ENCODE measurements around the gene OR14A16. TPM values are rescaled to one million over a fixed set of nuclear protein-coding genes. Genes with fewer than 3 reads are reported as not detected.

The OR14A16 gene
- total and polyA plus RNA-seq, 10 donors = not detected

GRCh38 chr1:247854899-247855545 lies 31.1 kb upstream of the OR14A16 start:
- DNase-seq = no peak
- Histone ChIP-seq H3K4me1 (peaks cover 0 to 25% (median 17%) of the 10 kb centered on the region in 6 donors), H3K4me3 (no peak overlapping the region), H3K27me3 (replicated peaks in 1 of 7) (peaks cover 0 to 37% (median 12%) of the 10 kb centered on the region in 7 donors), H3K9me3 (no peaks in the 10 kb centered on the region), H3K36me3 (no peaks in the 10 kb centered on the region), H3K27ac (no peak overlapping the region)
- TF ChIP-seq POLR2AphosphoS5 (IDR thresholded peaks at IDR 0.05) (no peak), POLR2A (IDR thresholded peaks at IDR 0.05) (no peak)
- WGBS, 5 donors = 70 to 84% (median 81%) methylated on average over 14 of the region's 14 CpGs
- intact Hi-C loops (cut with DNase I; ENCODE audit: low total_unique reads) = no loop called here

DNA sequence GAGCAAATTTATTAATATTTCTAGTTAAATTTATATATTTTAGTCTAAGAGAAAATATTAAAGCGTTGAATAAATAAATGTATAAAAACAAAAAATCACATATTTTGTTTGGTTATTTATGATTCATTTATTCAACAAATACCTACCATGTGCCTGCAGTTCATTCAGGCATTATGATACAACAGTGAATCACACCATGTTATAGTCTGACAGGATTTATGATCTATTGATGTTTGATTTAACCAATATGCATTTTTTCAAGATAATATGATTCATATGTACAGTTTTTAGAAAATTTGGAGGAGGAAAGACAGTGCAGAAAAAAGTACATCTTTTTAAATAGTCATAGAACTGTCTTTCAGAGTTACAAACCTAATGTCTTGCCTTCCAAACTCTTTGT lies 25.7 kb upstream of the OR14A16 start:
- WGBS, 5 donors = 89 to 95% (median 90%) methylated on average over 1 of the region's 1 CpG
- Histone ChIP-seq H3K27ac (no peak overlapping the region), H3K36me3 (no peaks in the 10 kb centered on the region), H3K4me3 (no peak overlapping the region), H3K27me3 (replicated peaks in 1 of 7) (peaks cover 0 to 7% (median 0%) of the 10 kb centered on the region in 7 donors), H3K4me1 (peaks cover 0 to 6% (median 0%) of the 10 kb centered on the region in 6 donors), H3K9me3 (no peaks in the 10 kb centered on the region)
- DNase-seq = no peak
- intact Hi-C loops (cut with DNase I; ENCODE audit: low total_unique reads) = no loop called here
- TF ChIP-seq, protein P1, sequence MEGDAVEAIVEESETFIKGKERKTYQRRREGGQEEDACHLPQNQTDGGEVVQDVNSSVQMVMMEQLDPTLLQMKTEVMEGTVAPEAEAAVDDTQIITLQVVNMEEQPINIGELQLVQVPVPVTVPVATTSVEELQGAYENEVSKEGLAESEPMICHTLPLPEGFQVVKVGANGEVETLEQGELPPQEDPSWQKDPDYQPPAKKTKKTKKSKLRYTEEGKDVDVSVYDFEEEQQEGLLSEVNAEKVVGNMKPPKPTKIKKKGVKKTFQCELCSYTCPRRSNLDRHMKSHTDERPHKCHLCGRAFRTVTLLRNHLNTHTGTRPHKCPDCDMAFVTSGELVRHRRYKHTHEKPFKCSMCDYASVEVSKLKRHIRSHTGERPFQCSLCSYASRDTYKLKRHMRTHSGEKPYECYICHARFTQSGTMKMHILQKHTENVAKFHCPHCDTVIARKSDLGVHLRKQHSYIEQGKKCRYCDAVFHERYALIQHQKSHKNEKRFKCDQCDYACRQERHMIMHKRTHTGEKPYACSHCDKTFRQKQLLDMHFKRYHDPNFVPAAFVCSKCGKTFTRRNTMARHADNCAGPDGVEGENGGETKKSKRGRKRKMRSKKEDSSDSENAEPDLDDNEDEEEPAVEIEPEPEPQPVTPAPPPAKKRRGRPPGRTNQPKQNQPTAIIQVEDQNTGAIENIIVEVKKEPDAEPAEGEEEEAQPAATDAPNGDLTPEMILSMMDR (IDR thresholded peaks at IDR 0.05 in 8 of 11, conservative IDR thresholded peaks at IDR 0.05 in 3 of 11) = no peak
- TF ChIP-seq POLR2AphosphoS5 (IDR thresholded peaks at IDR 0.05) (no peak), POLR2A (IDR thresholded peaks at IDR 0.05) (no peak)

DNA sequence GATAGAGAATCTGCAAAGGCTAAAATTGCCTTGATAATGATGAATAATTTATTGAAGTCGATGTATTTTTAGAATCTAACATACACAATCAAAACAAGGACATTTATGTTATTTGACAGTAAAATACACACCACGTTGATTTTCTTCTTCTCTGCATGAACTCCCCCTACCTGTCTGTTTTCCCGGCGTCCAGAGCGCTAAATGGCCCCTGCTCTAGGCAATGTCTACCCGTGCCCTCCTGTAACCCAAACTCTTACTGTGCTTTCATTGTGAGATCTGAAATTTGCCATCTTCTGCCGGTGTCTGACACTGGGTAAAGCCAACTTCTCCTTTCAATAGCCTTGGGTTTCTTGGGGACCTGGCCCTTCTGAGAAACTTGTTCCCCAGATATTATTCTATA lies 24.4 kb upstream of the OR14A16 start:
- DNase-seq = no peak
- peaks cover 0 to 7% (median 0%) of the 10 kb centered on the region in 7 donors for H3K27me3 ChIP-seq (replicated peaks in 1 of 7)
- H3K4me1 ChIP-seq = peaks cover 0 to 6% (median 0%) of the 10 kb centered on the region in 6 donors
- TF ChIP-seq POLR2AphosphoS5 (IDR thresholded peaks at IDR 0.05) = no peak
- TF ChIP-seq, protein P1 (IDR thresholded peaks at IDR 0.05 in 8 of 11, conservative IDR thresholded peaks at IDR 0.05 in 3 of 11) = no peak
- no peak for TF ChIP-seq POLR2A (IDR thresholded peaks at IDR 0.05)
- intact Hi-C loops (cut with DNase I; ENCODE audit: low total_unique reads) = no loop called here
- H3K4me3 ChIP-seq = no peak overlapping the region
- H3K9me3 ChIP-seq = no peaks in the 10 kb centered on the region
- WGBS, 5 donors = 81 to 92% (median 87%) methylated on average over 7 of the region's 7 CpGs
- no peaks in the 10 kb centered on the region for H3K36me3 ChIP-seq
- H3K27ac ChIP-seq = no peak overlapping the region

DNA sequence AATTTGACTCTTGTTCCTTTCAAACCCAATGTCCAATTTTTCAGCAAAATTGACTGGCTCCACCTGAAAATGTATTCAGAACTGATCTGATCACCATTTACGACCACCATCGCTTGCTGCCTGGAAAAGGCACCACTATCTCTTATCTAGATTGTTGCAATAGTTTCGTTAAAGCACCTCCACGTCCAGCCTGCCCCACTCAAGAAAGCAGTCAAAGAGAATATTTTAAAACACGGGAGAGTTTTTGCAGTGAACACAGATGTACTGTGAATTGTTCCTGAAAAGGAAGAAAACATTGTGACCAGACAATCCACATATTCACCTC lies 21.7 kb upstream of the OR14A16 start:
- Histone ChIP-seq H3K9me3 (no peaks in the 10 kb centered on the region), H3K27me3 (replicated peaks in 1 of 7) (no peaks in the 10 kb centered on the region), H3K4me3 (no peak overlapping the region), H3K36me3 (no peaks in the 10 kb centered on the region), H3K4me1 (no peaks in the 10 kb centered on the region), H3K27ac (no peak overlapping the region)
- intact Hi-C loops (cut with DNase I; ENCODE audit: low total_unique reads) = no loop called here
- 76 to 88% (median 84%) methylated on average over 5 of the region's 5 CpGs for WGBS, 5 donors
- TF ChIP-seq POLR2A (IDR thresholded peaks at IDR 0.05) (no peak), POLR2AphosphoS5 (IDR thresholded peaks at IDR 0.05) (no peak)
- TF ChIP-seq, protein P1 (IDR thresholded peaks at IDR 0.05 in 8 of 11, conservative IDR thresholded peaks at IDR 0.05 in 3 of 11) = no peak
- DNase-seq = no peak
